Lower leg skin (tissue), 4 donors: Measurements from ENCODE around the gene PSG4. TPM values are rescaled to one million over a fixed set of nuclear protein-coding genes. Genes with fewer than 3 reads are reported as not detected.
"Not testable (repeated sequence)": the region's sequence is repeated elsewhere in the genome, so short reads cannot be mapped to it uniquely, and the experiment has no call there.

Source experiments
- DNase-seq, 2 donors: peaks; one replicate each; pipeline ENCODE4 v3.0.0-alpha.2; 2019; ENCODE audit warnings: low spot score in 2 of 2
- H3K4me3 ChIP-seq: fragments of 200-600 bp; sonication (generic); 2 replicates; pipeline ENCODE4 v1.5.1; 2017; ENCODE audit warnings: mild to moderate bottlenecking, low read depth; ENCODE audit not compliant: poor library complexity, severe bottlenecking
- CTCF ChIP-seq, 3 donors: fragments of 450-650 bp; IDR thresholded peaks; one replicate each; pipeline ENCODE4 v1.5.1; 2016; ENCODE audit warnings: antibody characterized with exemption in 3 of 3, mild to moderate bottlenecking in 3 of 3, moderate library complexity in 2 of 3
- POLR2A ChIP-seq, 2 donors: fragments of 450-650 bp; IDR thresholded peaks; one replicate each; pipeline ENCODE4 v1.6.1; 2016 to 2017; ENCODE audit warnings: antibody characterized with exemption in 2 of 2, mild to moderate bottlenecking in 1 of 2, moderate library complexity in 1 of 2
- WGBS, 2 donors: methylation state at CpG; one replicate each; pipeline ENCODE4 v1.1.5; 2018; 5-methylcytosine and 5-hydroxymethylcytosine counted together
- intact Hi-C: fragments of 100-400 bp; cut with DNase I; formaldehyde crosslinking; loops from one replicate; pipeline ENCODE4 v1.15.0; 2023; ENCODE audit warnings: low total_unique reads
- total RNA-seq, 4 donors: library from RNA; depleted of rRNA; stranded (reverse); fragments of >200 nt; gene quantifications; one replicate each; pipeline ENCODE4 v1.1.0, GENCODE V29; 2016

Gene PSG4
- total RNA-seq, 4 donors from 2014 or later: 3.5 to 21.8 (median 8.9) TPM

GRCh38 chr19:43224855-43225253 lies 19.4 kb upstream of the PSG4 start:
- WGBS, 2 donors: 81% methylated on average over 2 of the region's 2 CpGs; no CpG with 5 or more reads in 1 of the 2 donors
- TF ChIP-seq CTCF (IDR thresholded peaks at IDR 0.05) (no peak), POLR2A (IDR thresholded peaks at IDR 0.05) (no peak)
- no peak for DNase-seq
- intact Hi-C loops: no loop called here
- H3K4me3 ChIP-seq: no peak overlapping the region

GRCh38 chr19:43224201-43224854 lies 18.9 kb upstream of the PSG4 start:
- H3K4me3 ChIP-seq, DNase-seq, intact Hi-C loops: not testable (repeated sequence)
- 63% methylated on average over 5 of the region's 5 CpGs; no CpG with 5 or more reads in 1 of the 2 donors for WGBS, 2 donors

- H3K4me3 ChIP-seq, intact Hi-C loops, DNase-seq: not testable (repeated sequence)
- 97% methylated on average over 11 of the region's 22 CpGs; no CpG with 5 or more reads in 1 of the 2 donors for WGBS, 2 donors
Measured at GRCh38 chr19:43221891-43222290, 16.5 kb upstream of the PSG4 start.

GRCh38 chr19:43219136-43219535 lies 13.7 kb upstream of the PSG4 start:
- intact Hi-C loops, DNase-seq, H3K4me3 ChIP-seq: not testable (repeated sequence)
- 81% methylated on average over 4 of the region's 4 CpGs; no CpG with 5 or more reads in 1 of the 2 donors for WGBS, 2 donors

- DNase-seq, H3K4me3 ChIP-seq, intact Hi-C loops: not testable (repeated sequence)
- WGBS, 2 donors: 44% methylated on average over 2 of the region's 2 CpGs; no CpG with 5 or more reads in 1 of the 2 donors
Measured at GRCh38 chr19:43215881-43216280, 10.4 kb upstream of the PSG4 start.

- no peak for DNase-seq
- intact Hi-C loops: no loop called here
- no peak overlapping the region for H3K4me3 ChIP-seq
- WGBS, 2 donors: 77% methylated on average over 4 of the region's 4 CpGs; no CpG with 5 or more reads in 1 of the 2 donors
- no peak for TF ChIP-seq POLR2A (IDR thresholded peaks at IDR 0.05)
- no peak for TF ChIP-seq CTCF (IDR thresholded peaks at IDR 0.05)
Measured at GRCh38 chr19:43207991-43208390, 2.6 kb upstream of the PSG4 start.

- H3K4me3 ChIP-seq, DNase-seq, intact Hi-C loops: not testable (repeated sequence)
- WGBS, 2 donors: 45% methylated on average over 8 of the region's 8 CpGs; no CpG with 5 or more reads in 1 of the 2 donors
Measured at GRCh38 chr19:43207174-43207573, 1.7 kb upstream of the PSG4 start.

- peak in 1 of 2 donors; percentile 64 for DNase-seq
- intact Hi-C loops, H3K4me3 ChIP-seq: not testable (repeated sequence)
- 83% methylated on average over 7 of the region's 7 CpGs; no CpG with 5 or more reads in 1 of the 2 donors for WGBS, 2 donors
Measured at GRCh38 chr19:43203611-43204010, 1.8 kb downstream of the PSG4 start.

- 18% methylated on average over 2 of the region's 2 CpGs; no CpG with 5 or more reads in 1 of the 2 donors for WGBS, 2 donors
Measured at GRCh38 chr19:43201891-43202290, 3.5 kb downstream of the PSG4 start.

GRCh38 chr19:43201337-43201801 lies 4.1 kb downstream of the PSG4 start:
- intact Hi-C loops, H3K4me3 ChIP-seq: not testable (repeated sequence)
- 42% methylated on average over 7 of the region's 7 CpGs; no CpG with 5 or more reads in 1 of the 2 donors for WGBS, 2 donors
- DNase-seq: peak in 1 of 2 donors; percentile 57

More at GRCh38 chr19:43201891-43202290, 3.5 kb downstream of the PSG4 start:
- intact Hi-C loops, H3K4me3 ChIP-seq: not testable (repeated sequence)
- DNase-seq: peak in 1 of 2 donors; percentile 42

GRCh38 chr19:43198686-43199419 lies 6.6 kb downstream of the PSG4 start:
- 85% methylated on average over 5 of the region's 5 CpGs; no CpG with 5 or more reads in 1 of the 2 donors for WGBS, 2 donors
- H3K4me3 ChIP-seq, intact Hi-C loops: not testable (repeated sequence)
- DNase-seq: peak in 1 of 2 donors; percentile 34

- intact Hi-C loops, H3K4me3 ChIP-seq: not testable (repeated sequence)
- peak in 1 of 2 donors; percentile 56 for DNase-seq
- WGBS, 2 donors: 96% methylated on average over 4 of the region's 7 CpGs; no CpG with 5 or more reads in 1 of the 2 donors
Measured at GRCh38 chr19:43197666-43198397, 7.6 kb downstream of the PSG4 start.
